Breast epithelium (tissue), 3 donors: Measurements from ENCODE around the gene FUT8.

Experiments used
- POLR2A ChIP-seq: fragments of 450-650 bp; IDR thresholded peaks from one replicate; pipeline ENCODE4 v1.6.1; 2016; ENCODE audit warnings: antibody characterized with exemption, mild to moderate bottlenecking, moderate library complexity
- TF ChIP-seq, protein P1 (sequence below), 3 donors: fragments of 450-650 bp; IDR thresholded peaks; one replicate each; pipeline ENCODE4 v1.5.1; 2016 to 2017; ENCODE audit warnings: antibody characterized with exemption in 3 of 3, mild to moderate bottlenecking in 3 of 3, moderate library complexity in 3 of 3

DNA sequence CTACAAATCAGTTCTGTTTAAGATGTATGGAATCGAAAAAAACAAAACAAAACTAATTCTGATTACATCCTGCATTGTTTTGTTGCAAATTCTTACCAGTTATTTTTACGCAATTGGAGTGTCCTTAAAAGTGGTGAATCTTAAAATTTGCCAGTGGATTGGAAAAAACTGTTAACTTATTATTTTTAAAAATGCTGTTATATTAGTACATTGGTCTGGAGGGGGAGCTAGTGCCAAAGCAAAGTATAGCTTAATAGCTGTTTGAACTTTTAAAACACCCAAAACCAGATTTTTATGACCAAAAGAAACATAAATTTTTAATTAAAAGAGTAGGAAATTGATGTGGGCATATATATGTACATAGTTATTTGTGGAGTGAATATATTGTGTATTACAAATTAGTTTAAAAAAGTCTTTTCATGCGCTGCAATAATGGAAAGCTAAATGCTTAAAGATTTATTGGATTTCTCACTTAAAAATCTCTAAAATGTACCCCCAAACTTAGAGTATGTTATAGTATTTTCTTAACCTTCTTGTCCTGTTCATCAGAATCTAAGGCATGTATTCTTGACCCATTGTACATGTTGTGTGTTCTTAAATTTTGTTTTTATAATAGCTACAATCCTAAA, 2.5 kb downstream of the FUT8 start:
- TF ChIP-seq, protein P1, sequence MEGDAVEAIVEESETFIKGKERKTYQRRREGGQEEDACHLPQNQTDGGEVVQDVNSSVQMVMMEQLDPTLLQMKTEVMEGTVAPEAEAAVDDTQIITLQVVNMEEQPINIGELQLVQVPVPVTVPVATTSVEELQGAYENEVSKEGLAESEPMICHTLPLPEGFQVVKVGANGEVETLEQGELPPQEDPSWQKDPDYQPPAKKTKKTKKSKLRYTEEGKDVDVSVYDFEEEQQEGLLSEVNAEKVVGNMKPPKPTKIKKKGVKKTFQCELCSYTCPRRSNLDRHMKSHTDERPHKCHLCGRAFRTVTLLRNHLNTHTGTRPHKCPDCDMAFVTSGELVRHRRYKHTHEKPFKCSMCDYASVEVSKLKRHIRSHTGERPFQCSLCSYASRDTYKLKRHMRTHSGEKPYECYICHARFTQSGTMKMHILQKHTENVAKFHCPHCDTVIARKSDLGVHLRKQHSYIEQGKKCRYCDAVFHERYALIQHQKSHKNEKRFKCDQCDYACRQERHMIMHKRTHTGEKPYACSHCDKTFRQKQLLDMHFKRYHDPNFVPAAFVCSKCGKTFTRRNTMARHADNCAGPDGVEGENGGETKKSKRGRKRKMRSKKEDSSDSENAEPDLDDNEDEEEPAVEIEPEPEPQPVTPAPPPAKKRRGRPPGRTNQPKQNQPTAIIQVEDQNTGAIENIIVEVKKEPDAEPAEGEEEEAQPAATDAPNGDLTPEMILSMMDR (IDR thresholded peaks at IDR 0.05): peak in 1 of 3 donors; percentile 24
- TF ChIP-seq POLR2A: no peak
